A549 treated with Mapracorat at 1 μM for 4 hours (cell line): Measurements from ENCODE around the gene SUPT3H. TPM values are rescaled to one million over a fixed set of nuclear protein-coding genes. Genes with fewer than 3 reads are reported as not detected.

Experiments
- total RNA-seq: library from RNA; stranded (reverse); fragments of 200-300 nt; extraction: Qiagen RNA extraction; gene quantifications from 5 replicates; pipeline ENCODE4 v1.2.3, GENCODE V29; 2022

SUPT3H gene
- total RNA-seq: 3.2 to 5.3 TPM (median 4.7 TPM) in 5 replicates

DNA sequence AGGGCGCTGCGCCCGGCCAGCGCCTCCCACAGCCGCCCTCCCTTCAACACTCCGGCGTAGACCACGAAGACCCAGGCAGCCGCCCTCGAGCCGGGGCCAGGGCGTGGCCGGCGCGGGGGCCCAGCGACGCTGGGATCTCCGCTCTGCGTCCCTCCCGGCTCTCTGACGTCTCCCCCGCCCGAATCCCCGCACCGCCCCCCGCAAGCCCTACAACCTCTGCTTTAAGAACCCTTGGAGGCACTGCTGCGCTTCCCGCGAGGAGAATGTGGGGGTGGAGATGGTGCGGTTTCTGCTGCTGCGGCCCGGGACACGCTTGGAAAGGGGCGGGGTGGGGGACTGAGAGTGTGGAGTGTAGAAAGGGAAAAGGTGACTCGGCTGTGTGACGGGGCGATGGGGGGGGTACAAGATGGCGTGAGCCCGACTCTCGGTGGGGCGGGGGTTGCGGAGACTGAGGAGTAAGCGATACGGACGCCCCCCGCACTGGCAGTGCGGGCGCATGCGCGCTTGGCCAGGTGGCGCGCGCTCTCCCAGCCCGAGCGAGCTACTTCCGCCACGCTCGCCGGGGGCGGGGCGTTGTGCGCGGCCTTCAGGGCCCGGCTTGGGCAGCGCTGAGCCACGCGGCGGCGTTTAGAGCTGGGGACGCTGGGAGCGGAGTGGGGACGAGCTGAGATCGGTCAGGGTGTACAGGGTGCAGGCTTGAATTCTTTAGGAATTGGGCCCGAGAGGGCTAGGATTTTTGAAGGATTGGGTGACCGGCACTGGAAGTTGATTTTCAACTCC is at the start of gene SUPT3H:
TSS of gene SUPT3H (minus strand) at position 381 of the 780 bp plus-strand sequence.

DNA sequence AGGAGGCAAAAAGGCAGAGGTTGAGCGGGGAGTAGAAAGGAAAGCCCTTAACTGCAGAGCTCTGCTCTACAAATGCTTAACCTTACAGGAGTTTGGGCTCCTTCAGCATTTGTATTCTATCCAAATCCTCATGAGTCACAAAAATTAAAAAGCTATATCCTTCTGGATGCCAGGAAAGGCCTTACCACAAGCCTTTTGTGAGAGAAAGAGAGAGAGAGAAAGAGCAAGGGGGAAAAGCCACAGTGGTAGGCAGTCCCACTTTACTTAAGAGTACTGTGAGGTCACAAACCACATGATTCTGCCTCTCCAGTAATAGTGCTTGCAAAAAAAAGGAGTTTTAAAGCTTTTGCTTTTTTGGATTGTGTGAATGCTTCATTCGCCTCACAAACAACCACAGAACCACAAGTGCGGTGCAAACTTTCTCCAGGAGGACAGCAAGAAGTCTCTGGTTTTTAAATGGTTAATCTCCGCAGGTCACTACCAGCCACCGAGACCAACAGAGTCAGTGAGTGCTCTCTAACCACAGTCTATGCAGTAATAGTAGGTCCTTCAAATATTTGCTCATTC is 49.7 kb downstream of the SUPT3H start, which contains the start of gene RUNX2:
TSS of gene RUNX2 (plus strand) at position 375 of the 567 bp plus-strand sequence. CDS start 397 bp downstream, outside the sequence.

Other genes starting within 250 kb of the SUPT3H start
- 1.0 to 1.6 TPM (median 1.2 TPM) in 5 replicates for gene RUNX2, start 49.6 kb downstream of the SUPT3H start, total RNA-seq